Adipose tissue (tissue), 3 donors: ENCODE results near the gene MTA3. TPM values are rescaled to one million over a fixed set of nuclear protein-coding genes. Genes with fewer than 3 reads are reported as not detected.
"Not testable (repeated sequence)": the region's sequence is repeated elsewhere in the genome, so short reads cannot be mapped to it uniquely, and the experiment has no call there.

Source experiments
- H3K27ac ChIP-seq: one replicate; pipeline ENCODE4 v1.5.1; 2013; ENCODE audit warnings: low read depth, low read length
- WGBS, 3 donors: extraction: QIAGEN DNeasy Blood & Tissue Kit; methylation state at CpG; one replicate each; pipeline ENCODE4 v1.1.7; 2013; 5-methylcytosine and 5-hydroxymethylcytosine counted together
- polyA plus RNA-seq, 3 donors: library from polyadenylated mRNA; stranded (reverse); fragments of 200-250 nt; gene quantifications; one replicate each; pipeline ENCODE4 v1.2.3, GENCODE V29; 2013
- donor health status: healthy with polysubstance abuse.
- donor health status: Bipolar disorder and iron deficiency.
- donor health status: healthy.

Gene MTA3
- polyA plus RNA-seq, 3 donors, result 17.2 to 28.3 (median 20.0) TPM

DNA sequence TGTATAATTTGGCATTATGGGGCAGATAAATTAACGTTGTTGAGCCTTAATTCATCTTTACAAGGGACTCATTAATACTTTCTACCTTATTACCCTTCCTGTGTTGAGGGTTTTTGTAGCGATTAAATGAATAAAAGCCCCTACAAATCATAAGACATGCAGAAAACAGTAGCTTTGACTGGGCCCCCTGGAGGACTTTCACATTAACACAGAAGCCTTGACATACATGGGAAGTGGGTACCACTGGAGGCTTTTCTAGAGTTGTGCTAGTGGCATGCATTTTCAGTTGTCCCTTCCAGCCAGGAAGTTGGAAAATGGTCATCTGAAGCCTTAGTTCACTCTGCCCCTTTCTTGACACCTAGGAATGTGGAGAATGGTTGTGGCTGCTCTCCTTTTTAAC, 30.2 kb downstream of the MTA3 start:
- WGBS, 3 donors, result 72 to 96% (median 87%) methylated on average over 2 of the region's 2 CpGs
- no peak overlapping the region for H3K27ac ChIP-seq

DNA sequence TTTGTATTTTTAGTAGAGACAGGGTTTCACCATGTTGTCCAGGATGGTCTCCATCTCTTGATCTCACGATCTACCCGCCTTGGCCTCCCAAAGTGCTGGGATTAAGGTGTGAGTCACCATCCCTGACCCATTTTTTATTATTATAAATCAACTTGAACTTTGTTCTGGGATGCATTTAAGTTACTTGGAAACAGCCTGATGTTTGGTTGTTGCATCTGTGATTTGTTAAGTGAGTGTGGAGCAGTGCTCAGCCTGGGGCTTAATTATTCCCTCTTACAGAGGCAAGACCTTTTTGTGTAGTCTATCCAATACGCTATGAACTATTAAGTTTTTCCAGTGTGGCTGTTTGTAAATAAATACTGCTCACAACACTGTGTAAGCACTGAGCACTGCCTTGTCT, 32.6 kb downstream of the MTA3 start:
- H3K27ac ChIP-seq, result no peak overlapping the region
- WGBS, 3 donors, result 97 to 99% (median 98%) methylated on average over 3 of the region's 3 CpGs

DNA sequence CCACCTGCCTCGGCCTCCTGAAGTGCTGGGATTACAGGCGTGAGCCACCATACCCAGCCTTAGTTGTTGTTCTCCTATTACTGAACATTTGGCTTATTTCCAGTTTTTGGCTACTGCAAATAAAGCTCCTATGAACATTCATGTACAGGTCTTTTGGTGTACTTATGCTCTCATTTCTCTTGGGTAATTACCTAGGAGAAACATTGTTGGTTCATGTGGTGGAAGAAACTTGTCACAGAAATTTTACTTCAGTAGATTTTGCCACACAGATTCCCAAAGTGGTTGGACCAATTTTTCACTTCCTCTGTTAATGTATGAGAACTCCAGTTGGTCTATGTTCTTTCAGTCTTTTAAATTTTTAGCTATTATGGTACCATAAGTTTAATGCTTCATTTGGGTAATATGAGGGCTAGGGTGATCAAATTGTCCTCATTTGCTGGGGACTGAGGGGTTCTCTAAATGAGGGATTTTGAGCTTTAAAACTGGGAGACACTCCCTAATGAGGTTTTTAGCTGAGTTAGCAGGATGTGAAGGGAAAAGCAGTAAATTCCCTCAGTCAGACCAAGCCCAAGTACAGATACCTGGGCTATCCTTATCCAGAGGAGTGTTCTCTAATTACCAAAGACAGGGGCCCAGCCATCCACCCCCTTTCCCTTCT, 33.9 kb downstream of the MTA3 start:
- WGBS, 3 donors, result 80 to 95% (median 93%) methylated on average over 2 of the region's 2 CpGs
- no peak overlapping the region for H3K27ac ChIP-seq

DNA sequence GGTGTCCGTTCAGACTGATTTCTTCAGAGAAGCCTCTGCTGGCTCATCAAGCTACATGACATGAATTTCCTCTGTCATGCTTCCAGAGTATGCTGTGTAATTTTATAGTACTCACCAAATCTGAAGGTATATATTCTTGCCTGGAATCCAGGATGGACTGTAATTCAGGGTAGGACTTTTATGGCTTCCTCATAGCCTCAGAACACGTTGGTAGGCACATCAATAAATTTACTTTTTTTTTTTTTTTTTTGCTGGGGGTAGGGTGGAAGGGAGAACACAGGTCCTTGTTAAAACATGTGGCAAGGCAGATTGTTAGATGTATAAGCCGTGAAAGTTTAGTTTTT, 34.4 kb downstream of the MTA3 start:
- WGBS, 3 donors, result 70 to 93% (median 74%) methylated on average over 3 of the region's 3 CpGs
- H3K27ac ChIP-seq, result no peak overlapping the region

DNA sequence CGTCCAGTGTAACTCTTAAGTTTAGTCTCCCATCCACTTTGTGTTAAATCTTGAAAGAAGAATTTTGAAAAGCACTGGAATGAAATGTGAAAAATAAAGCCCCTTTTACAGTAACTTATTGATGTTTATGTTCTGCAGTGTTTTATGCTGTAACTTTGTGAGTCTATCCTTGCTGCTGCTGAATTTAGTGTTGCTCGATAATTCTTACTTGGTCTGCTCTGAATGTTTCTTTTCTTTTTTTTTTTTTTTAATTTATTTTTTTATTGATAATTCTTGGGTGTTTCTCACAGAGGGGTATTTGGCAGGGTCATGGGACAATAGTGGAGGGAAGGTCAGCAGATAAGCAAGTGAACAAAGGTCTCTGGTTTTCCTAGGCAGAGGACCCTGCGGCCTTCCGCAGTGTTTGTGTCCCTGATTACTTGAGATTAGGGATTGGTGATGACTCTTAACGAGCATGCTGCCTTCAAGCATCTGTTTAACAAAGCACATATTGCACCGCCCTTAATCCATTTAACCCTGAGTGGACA, 36.0 kb downstream of the MTA3 start:
- WGBS, 3 donors, result 77 to 96% (median 95%) methylated on average over 4 to 6 of the region's 6 CpGs
- not testable (repeated sequence) for H3K27ac ChIP-seq

DNA sequence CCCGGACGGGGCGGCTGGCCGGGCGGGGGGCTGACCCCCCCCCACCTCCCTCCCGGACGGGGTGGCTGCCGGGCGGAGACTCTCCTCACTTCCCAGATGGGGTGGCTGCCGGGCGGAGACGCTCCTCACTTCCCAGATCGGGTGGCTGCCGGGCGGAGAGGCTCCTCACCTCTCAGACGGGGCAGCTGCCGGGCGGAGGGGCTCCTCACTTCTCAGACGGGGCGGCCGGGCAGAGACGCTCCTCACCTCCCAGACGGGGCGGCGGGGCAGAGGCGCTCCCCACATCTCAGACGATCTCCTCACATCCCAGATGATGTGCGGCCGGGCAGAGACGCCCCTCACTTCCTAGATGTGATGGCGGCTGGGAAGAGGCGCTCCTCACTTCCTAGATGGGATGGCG, 37.7 kb downstream of the MTA3 start:
- 96 to 99% (median 97%) methylated on average over 14 to 30 of the region's 33 CpGs for WGBS, 3 donors
- H3K27ac ChIP-seq, result not testable (repeated sequence)

DNA sequence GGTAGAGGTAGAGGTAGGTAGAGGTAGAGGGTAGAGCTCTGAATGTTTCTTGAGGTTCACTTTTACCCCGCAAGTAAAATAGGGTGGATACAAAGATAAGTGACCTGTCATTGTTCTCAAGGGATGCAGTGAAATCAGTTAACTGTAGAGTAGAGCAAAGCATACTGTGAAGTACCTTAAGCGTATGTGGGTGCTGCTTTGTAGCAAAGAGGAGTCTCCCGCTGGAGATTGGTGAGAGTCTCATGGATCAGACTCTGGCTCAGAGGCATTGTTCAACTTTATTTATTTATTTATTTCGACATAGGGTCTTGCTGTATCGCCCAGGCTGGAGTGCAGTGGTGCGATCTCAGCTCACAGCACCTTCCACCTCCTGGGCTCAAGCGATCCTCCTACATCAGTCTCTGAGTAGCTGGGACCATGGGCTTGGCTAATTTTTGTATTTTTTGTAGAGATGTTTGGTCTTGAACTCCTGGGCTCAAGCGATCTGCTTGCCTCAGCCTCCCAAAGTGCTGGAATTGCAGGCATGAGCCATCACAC, 38.7 kb downstream of the MTA3 start:
- 74 to 97% (median 88%) methylated on average over 8 of the region's 8 CpGs for WGBS, 3 donors
- H3K27ac ChIP-seq, result no peak overlapping the region

DNA sequence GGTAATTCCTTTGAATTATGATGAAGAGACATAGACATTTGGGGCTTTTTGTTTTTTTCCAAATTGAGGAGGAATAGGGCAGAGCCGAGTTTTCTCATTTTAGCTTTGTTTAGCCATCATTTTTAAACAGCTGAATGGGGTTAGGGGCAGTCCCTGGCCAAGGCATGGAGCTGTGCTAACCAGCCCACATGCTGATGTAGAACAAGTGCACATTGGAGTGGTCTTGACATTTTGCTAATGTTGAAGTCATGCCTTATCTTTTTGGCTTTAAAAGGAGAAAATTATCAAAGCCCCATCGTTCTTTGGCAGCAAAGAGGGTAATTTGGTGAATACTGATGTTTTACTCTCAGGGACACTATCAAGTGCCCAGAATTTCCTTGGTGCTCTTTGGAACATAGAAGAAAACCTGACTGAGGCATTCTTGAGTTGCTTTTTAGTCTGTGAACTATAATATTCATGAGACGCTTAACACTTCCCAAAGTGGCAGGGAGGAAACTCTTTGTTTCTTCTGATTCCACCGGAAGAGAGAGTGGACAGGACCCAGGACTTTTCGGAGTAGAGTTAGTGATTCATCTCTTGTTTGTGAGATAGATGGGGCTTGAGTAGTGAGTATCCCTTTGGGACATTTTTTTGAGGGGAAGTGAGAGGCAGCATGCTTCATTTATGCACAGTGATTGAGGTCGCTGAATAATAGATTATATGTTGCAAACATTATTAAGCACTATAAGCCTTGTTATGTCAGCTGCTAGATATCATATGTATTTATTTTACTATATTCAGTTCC, 45.0 kb downstream of the MTA3 start:
- 71 to 76% (median 74%) methylated on average over 6 of the region's 6 CpGs for WGBS, 3 donors

DNA sequence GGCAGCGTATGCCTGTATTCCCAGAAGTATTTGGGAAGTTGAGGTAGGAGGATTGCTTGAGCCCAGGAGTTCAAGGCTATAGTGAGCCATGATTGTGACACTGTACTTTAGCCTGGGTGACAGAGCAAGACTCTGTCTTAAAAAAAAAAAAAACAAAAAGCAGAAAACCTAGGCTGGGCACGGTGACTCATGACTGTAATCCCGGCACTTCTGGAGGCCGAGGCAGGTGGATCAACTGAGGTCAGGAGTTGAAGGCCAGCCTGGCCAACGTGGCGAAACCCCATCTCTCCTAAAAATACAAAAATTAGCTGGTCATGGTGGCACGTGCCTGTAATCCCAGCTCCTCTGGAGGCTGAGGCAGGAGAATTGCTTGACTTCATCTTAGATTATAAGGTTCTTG, 46.4 kb downstream of the MTA3 start:
- no peak overlapping the region for H3K27ac ChIP-seq
- WGBS, 3 donors, result 89 to 95% (median 95%) methylated on average over 7 of the region's 7 CpGs

More for the DNA sequence above, 45.0 kb downstream of the MTA3 start:
- no peak overlapping the region for H3K27ac ChIP-seq

DNA sequence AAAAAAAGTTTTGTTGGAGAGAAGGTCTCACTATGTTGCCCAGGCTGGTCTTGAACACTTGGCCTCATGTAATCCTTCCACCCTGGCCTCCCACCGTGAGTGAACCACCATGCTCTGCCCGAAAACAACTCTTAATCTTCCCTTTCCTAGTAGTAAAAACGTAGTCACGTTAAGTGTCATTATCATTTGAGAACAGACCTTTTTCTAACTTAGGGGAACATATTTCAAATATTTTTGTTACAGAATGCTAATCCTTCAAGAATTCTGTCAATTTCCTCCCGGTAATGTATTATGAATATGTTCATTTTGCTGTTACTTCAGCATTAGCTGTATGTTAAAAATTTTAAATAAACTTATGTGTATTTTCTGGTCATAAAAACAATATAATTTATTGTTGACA, 49.7 kb downstream of the MTA3 start:
- H3K27ac ChIP-seq, result no peak overlapping the region
- WGBS, 3 donors, result 95 to 98% (median 96%) methylated on average over 5 of the region's 5 CpGs

DNA sequence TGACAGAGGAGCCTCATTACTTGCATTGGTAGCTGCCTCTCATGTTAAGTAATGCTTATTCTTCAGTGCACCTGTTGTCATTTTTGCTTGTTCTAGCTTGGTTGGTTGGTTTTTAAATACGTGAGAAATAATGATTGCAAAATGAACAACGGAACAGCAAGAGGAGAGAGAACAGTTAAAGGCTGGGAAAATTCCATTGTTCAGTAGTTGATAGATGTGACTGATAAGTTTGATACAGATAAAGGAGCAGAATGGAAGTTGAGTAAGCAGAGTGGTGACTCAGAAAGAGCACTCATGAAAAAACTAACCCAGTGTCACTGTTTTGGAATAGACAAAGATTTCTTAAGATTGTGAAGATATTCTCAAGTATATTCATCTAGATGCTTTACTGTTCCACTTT, 50.5 kb downstream of the MTA3 start:
- H3K27ac ChIP-seq, result no peak overlapping the region
- WGBS, 3 donors, result 59 to 88% (median 81%) methylated on average over 2 of the region's 2 CpGs

DNA sequence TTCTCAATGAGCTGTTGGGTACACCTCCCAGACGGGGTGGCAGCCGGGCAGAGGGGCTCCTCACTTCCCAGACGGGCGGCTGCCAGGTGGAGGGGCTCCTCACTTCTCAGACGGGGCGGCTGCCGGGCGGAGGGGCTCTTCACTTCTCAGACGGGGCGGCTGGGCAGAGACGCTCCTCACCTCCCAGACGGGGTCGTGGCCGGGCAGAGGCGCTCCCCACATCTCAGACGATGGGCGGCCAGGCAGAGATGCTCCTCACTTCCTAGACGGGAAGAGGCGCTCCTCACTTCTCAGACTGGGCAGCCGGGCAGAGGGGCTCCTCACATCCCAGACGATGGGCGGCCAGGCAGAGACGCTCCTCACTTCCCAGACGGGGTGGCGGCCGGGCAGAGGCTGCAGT, 53.2 kb downstream of the MTA3 start:
- 97 to 98% (median 98%) methylated on average over 12 to 19 of the region's 26 CpGs for WGBS, 3 donors
- H3K27ac ChIP-seq, result not testable (repeated sequence)

DNA sequence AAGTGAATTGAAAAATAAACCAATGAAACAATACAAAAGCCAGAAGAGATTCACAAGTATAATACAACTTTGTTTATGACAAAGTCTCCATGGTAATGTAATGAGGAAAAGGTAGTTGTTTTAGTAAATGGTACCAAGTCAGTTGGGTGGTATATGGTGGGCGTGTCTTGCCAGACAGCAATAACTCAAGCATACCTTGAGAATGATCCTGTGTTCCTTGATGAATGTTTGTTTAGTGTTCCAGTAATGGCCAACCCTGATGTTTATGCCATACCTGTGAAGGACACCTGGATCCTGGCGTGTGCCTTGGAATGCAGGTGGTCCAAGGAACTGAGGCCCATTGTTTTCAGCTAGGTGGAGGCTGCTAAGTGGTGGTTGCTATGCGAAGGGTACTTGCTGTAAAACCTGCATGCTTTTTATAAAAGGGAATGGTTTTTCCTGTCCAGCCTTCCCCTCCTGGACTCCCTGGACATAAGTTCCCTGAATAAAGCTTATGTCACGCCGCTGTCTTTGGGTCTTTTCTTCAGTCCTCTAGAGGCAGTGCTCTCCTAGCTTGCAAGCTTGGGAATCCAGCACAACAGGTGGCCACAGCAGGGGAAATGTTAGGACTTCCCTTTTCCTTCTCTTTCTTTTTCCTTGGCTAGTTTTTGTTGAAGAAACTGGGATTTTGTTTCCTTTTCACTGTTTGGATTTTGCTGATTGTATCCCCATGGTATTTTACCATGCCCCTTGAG, 54.7 kb downstream of the MTA3 start:
- 78 to 97% (median 91%) methylated on average over 5 of the region's 5 CpGs for WGBS, 3 donors
- no peak overlapping the region for H3K27ac ChIP-seq

DNA sequence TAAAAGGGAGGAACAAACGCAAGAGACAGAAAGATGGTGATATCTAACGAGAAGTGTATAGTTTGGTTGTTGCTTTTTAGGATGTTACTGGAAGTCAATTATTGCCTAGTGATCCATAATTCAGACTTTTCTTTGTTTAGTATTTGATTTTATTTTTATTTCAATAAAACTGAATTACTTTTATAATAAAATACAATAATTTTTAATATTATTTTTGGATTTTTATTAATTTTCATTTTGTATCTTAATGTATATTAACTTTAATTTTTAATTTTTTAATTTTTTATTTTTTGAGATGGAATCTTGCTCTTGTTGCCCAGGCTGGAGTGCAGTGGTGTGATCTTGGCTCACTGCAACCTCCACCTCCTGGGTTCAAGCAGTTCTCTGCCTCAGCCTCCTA, 55.6 kb downstream of the MTA3 start:
- 97 to 98% (median 97%) methylated on average over 2 of the region's 2 CpGs for WGBS, 3 donors

DNA sequence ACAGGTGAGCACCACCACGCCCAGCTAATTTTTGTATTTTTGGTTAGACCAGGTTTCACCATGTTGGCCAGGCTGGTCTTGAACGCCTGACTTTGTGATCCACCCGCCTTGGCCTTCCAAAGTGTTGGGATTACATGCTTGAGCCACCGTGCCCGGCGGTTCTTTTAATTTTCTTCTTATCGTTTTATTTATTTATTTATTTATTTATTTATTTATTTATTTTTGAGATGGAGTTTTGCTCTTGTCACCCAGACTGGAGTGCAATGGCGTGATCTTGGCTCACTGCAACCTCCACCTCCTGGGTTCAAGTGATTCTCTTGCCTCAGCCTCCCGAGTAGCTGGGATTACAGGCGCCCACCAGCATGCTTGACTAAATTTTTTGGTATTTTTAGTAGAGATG, 59.6 kb downstream of the MTA3 start:
- H3K27ac ChIP-seq, result not testable (repeated sequence)
- 97 to 98% (median 97%) methylated on average over 10 of the region's 10 CpGs for WGBS, 3 donors

More for the DNA sequence above, 55.6 kb downstream of the MTA3 start:
- H3K27ac ChIP-seq, result no peak overlapping the region

DNA sequence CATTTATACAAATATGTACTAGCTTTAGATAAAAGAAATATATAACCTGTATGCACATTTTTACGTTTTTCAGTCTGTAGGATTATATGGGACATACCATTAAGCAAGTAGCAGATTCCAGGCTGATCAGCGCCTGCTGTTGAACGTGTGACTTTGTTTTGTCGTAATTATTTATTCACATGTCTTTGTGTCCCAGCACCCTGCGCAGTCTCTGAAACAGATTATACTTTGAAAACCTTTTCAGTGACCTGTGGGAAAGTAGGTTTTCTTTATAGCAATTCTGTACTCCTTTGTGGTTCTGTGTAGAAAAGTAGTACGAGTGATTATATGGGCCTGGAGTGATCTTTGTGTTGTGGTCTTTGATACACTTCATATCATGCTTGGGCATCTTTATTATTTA, 68.5 kb downstream of the MTA3 start:
- WGBS, 3 donors, result 96 to 97% (median 97%) methylated on average over 6 of the region's 6 CpGs

DNA sequence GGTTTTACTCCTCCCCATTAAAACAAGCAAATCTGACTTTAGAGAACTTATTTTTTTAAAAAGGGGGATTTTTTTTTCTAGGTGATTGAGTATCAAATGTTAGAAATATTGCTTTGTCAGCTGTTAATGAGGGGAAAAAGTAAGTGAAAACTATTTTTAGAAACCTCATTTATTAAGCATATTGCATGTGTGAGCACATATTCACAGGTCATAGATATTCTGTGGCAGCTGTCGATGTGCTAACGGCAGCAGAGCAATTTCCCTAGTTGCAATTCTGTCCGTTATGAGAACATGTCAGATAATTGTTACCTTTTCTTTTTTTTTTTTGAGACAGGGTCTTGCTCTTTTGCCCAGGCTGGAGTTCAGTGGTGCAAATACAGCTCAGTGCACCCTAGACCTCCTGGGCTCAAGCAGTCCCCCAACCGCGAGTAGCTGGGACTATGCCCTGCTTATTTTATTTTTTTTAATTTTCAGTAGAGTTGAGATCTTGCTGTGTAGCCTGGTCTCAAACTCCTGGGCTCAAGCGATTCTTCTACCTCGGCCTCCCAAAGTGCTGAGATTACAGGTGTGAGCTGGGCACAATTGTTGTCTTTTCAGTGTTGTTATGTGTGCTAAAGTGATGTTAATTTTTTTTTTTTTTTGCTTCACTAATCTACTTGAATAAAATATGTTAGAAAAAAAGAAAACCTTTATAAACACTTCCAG, 69.8 kb downstream of the MTA3 start:
- H3K27ac ChIP-seq, result no peak overlapping the region
- WGBS, 3 donors, result 91 to 94% (median 92%) methylated on average over 7 of the region's 7 CpGs

More for the DNA sequence above, 68.5 kb downstream of the MTA3 start:
- H3K27ac ChIP-seq, result no peak overlapping the region

DNA sequence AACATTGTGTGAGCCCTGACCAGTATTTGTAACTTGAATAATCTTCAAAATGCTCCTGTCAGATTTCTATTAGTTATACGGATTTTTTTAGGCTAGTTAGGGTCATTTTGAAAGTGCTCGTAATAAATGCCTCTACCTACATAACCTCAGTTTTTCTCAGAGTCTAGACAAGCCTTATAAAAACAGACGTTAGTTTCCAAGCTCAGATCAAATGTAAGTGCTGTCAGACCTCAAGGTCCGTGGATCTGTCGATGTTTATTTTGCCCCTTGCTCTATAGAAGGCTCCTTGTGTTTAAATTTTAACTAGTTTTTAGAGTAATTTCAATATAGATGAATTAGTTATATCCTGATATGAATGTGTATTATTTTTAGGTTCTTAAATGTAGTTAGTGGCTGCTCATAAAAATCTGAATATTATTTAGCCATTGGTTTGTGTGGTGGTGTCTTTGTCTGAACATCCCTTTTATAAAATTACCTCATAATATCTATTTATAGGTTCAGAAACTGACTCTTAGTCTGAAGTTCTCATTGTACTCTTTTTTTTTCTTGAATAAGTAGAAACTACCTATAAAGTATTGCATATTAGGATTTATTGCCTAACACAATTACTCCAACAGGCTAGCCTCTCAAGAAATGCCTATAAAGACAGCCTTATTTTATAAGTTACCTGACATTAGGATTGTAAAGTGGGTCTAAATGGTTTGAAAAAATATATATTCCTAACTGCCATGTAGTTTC, 71.1 kb downstream of the MTA3 start:
- H3K27ac ChIP-seq, result no peak overlapping the region
- WGBS, 3 donors, result 37 to 89% (median 72%) methylated on average over 5 of the region's 5 CpGs
